A673 (cell line): ENCODE data around the gene PBX1. TPM values are rescaled to one million over a fixed set of nuclear protein-coding genes. Genes with fewer than 3 reads are reported as not detected.

Source experiments
- BruUV-seq: library from RNA; stranded (reverse); fragments of 400-500 nt; replicated peaks from 2 replicates; lab custom pipeline; 2021; lab: Mats Ljungman, UMichigan
- CTCF ChIA-PET: fragments of 300-600 bp; sonication (Branson Sonifier 250); formaldehyde crosslinking; loops from one replicate; lab custom pipeline; 2022; ENCODE audit warnings: antibody characterized with exemption; lab: Charles Lee
- POLR2A ChIA-PET: fragments of 300-600 bp; sonication (Branson Sonifier 250); formaldehyde crosslinking; loops from one replicate; lab custom pipeline; 2022; ENCODE audit warnings: antibody characterized with exemption; ENCODE audit not compliant: low non-redundant PET; lab: Charles Lee
- DNase-seq: peaks from one replicate; pipeline ENCODE4 v3.0.0-alpha.2; 2015; ENCODE audit warnings: low spot score
- H3K27ac ChIP-seq: fragments of 200-600 bp; sonication (generic); 2 replicates; pipeline ENCODE4 v1.5.1; 2016; ENCODE audit warnings: mixed run types, low read depth, mild to moderate bottlenecking, mixed read lengths, antibody characterized with exemption, low read length; ENCODE audit not compliant: poor library complexity, severe bottlenecking
- H3K27me3 ChIP-seq: fragments of 200-600 bp; sonication (generic); replicated peaks from 2 replicates; pipeline ENCODE4 v1.6.1; 2017; ENCODE audit warnings: mixed run types, low read depth, mild to moderate bottlenecking, mixed read lengths, antibody characterized with exemption, low read length; ENCODE audit not compliant: insufficient read depth, poor library complexity
- H3K36me3 ChIP-seq: fragments of 200-600 bp; sonication (generic); 2 replicates; pipeline ENCODE4 v1.6.1; 2016; ENCODE audit warnings: mixed run types, mild to moderate bottlenecking, mixed read lengths, antibody characterized with exemption, low read length; ENCODE audit not compliant: insufficient read depth, poor library complexity, severe bottlenecking
- H3K4me1 ChIP-seq: fragments of 200-600 bp; sonication (generic); 2 replicates; pipeline ENCODE4 v1.6.1; 2017; ENCODE audit warnings: mixed run types, mild to moderate bottlenecking, mixed read lengths, antibody characterized with exemption, low read length; ENCODE audit not compliant: insufficient read depth, poor library complexity, severe bottlenecking
- H3K4me3 ChIP-seq: fragments of 200-600 bp; sonication (generic); 2 replicates; pipeline ENCODE4 v1.5.1; 2016; ENCODE audit warnings: low read depth, mixed run types, mild to moderate bottlenecking, mixed read lengths, low read length; ENCODE audit not compliant: poor library complexity, severe bottlenecking
- H3K9me3 ChIP-seq: fragments of 200-600 bp; sonication (generic); 2 replicates; pipeline ENCODE4 v1.6.1; 2016; ENCODE audit warnings: mixed run types, low read depth, mild to moderate bottlenecking, mixed read lengths, antibody characterized with exemption, low read length; ENCODE audit not compliant: poor library complexity, severe bottlenecking
- CTCF ChIP-seq: fragments of 300-800, 200-600 bp; sonication (generic); conservative IDR thresholded peaks from 2 replicates; pipeline ENCODE4 v1.5.1; 2017; ENCODE audit warnings: low read depth, mild to moderate bottlenecking, antibody characterized with exemption, low read length, moderate library complexity, mixed read lengths
- EZH2 ChIP-seq: fragments of 200-600 bp; sonication (generic); IDR thresholded peaks from 2 replicates; pipeline ENCODE4 v1.6.1; 2017; ENCODE audit warnings: borderline replicate concordance, low read depth, mild to moderate bottlenecking, mixed read lengths, antibody characterized with exemption, low read length; ENCODE audit not compliant: poor library complexity, severe bottlenecking
- intact Hi-C: fragments of 100-400 bp; cut with micrococcal nuclease; formaldehyde crosslinking; loops from one replicate; pipeline ENCODE4 v1.10.0; 2022; ENCODE audit not compliant: unreplicated experiment
- total RNA-seq: library from RNA; stranded (reverse); gene quantifications from 2 replicates; pipeline ENCODE4 v1.2.3, GENCODE V29; 2021

PBX1 gene
- total RNA-seq, 1 experiment from 2014 or later: 51.5 TPM

GRCh38 chr1:164804366-164804765 lies 245.4 kb downstream of the PBX1 start:
- H3K27me3 ChIP-seq: no peaks in the 10 kb centered on the region
- CTCF ChIA-PET: interaction anchor here (1.0 kb wide), 1 partner anchor 269 kb away, joined by 3 read pairs; no protein-coding TSS in a partner anchor
- POLR2A ChIA-PET: no interaction called here
- H3K36me3 ChIP-seq: no peaks in the 10 kb centered on the region
- H3K4me1 ChIP-seq: peaks cover 10% of the 10 kb centered on the region
- intact Hi-C loops: no loop called here
- BruUV-seq: no TSS peak
- no peak overlapping the region for H3K4me3 ChIP-seq
- DNase-seq: no peak
- TF ChIP-seq CTCF (no peak), EZH2 (no peak)
- H3K9me3 ChIP-seq: no peaks in the 10 kb centered on the region
- H3K27ac ChIP-seq: no peak overlapping the region

- intact Hi-C loops: no loop called here
- POLR2A ChIA-PET: no interaction called here
- BruUV-seq: no TSS peak
These were observed 246.4 kb downstream of the PBX1 start for GRCh38 chr1:164805399-164805798.

GRCh38 chr1:164806531-164806930 lies 247.5 kb downstream of the PBX1 start:
- no peak for DNase-seq
- no peak overlapping the region for H3K27ac ChIP-seq
- TF ChIP-seq CTCF (no peak), EZH2 (no peak)
- POLR2A ChIA-PET: no interaction called here
- H3K27me3 ChIP-seq: no peaks in the 10 kb centered on the region
- no peaks in the 10 kb centered on the region for H3K9me3 ChIP-seq
- H3K36me3 ChIP-seq: no peaks in the 10 kb centered on the region
- CTCF ChIA-PET: no interaction called here
- intact Hi-C loops: no loop called here
- peaks cover 7% of the 10 kb centered on the region for H3K4me1 ChIP-seq
- H3K4me3 ChIP-seq: no peak overlapping the region
- BruUV-seq: no TSS peak

More at GRCh38 chr1:164805399-164805798, 246.4 kb downstream of the PBX1 start:
- no peak overlapping the region for H3K4me3 ChIP-seq
- peaks cover 10% of the 10 kb centered on the region for H3K4me1 ChIP-seq
- DNase-seq: no peak
- no peak overlapping the region for H3K27ac ChIP-seq
- H3K27me3 ChIP-seq: no peaks in the 10 kb centered on the region
- CTCF ChIA-PET: interaction anchor here (1.0 kb wide), 1 partner anchor 268 kb away, joined by 3 read pairs; no protein-coding TSS in a partner anchor
- TF ChIP-seq CTCF (no peak), EZH2 (no peak)
- H3K9me3 ChIP-seq: no peaks in the 10 kb centered on the region
- H3K36me3 ChIP-seq: no peaks in the 10 kb centered on the region
